IMR-90 (cell line): Measurements from ENCODE around the gene PHLDB1. TPM values are rescaled to one million over a fixed set of nuclear protein-coding genes. Genes with fewer than 3 reads are reported as not detected.
A peak's percentile ranks its signal among the peaks of the same experiment; 100 is the strongest.

Experiments
- ATAC-seq: fragments of 200-7000 bp; cut with Tn5 transposase; 2 replicates; pipeline ENCODE4 v1.9.1; 2020; ENCODE audit warnings: low read depth, mild to moderate bottlenecking, moderate library complexity
- BruUV-seq: library from RNA; stranded (reverse); fragments of 400-500 nt; replicated peaks from 2 replicates; lab custom pipeline; 2021; lab: Mats Ljungman, UMichigan
- CTCF ChIA-PET: fragments of 300-600 bp; formaldehyde crosslinking; extraction: SDS; loops from one replicate; lab custom pipeline; 2021; ENCODE audit warnings: antibody characterized with exemption; lab: Yijun Ruan, JAX
- POLR2A ChIA-PET: fragments of 300-600 bp; sonication (Branson Sonifier 250); formaldehyde crosslinking; loops from one replicate; lab custom pipeline; 2022; ENCODE audit warnings: antibody characterized with exemption; ENCODE audit not compliant: unreplicated experiment; lab: Charles Lee
- DNase-seq: peaks from one replicate; pipeline ENCODE4 v3.0.0; 2013
- H2AFZ ChIP-seq: replicated peaks from 2 replicates; pipeline ENCODE3; 2013; ENCODE audit warnings: low read length, mild to moderate bottlenecking; ENCODE audit not compliant: poor library complexity
- H2AK5ac ChIP-seq: 2 replicates; pipeline ENCODE4 v1.6.1; 2013; ENCODE audit warnings: low read depth, low read length, inconsistent platforms
- H2AK9ac ChIP-seq: replicated peaks from 2 replicates; pipeline ENCODE3; 2013; ENCODE audit warnings: mild to moderate bottlenecking, low read depth, low read length, moderate library complexity; ENCODE audit not compliant: poor library complexity
- H2BK120ac ChIP-seq: 2 replicates; pipeline ENCODE4 v1.6.1; 2013; ENCODE audit warnings: low read depth, low read length, inconsistent platforms
- H2BK15ac ChIP-seq: 3 replicates; pipeline ENCODE4 v1.6.1; 2013; ENCODE audit warnings: low read depth, low read length, inconsistent platforms
- H2BK20ac ChIP-seq: 2 replicates; pipeline ENCODE4 v1.6.1; 2013; ENCODE audit warnings: low read depth, mild to moderate bottlenecking, inconsistent platforms, low read length, moderate library complexity
- H2BK5ac ChIP-seq: 2 replicates; pipeline ENCODE4 v1.6.1; 2013; ENCODE audit warnings: mild to moderate bottlenecking, low read depth, low read length, inconsistent platforms; ENCODE audit not compliant: poor library complexity, severe bottlenecking
- H3K14ac ChIP-seq: replicated peaks from 2 replicates; pipeline ENCODE4 v1.6.1; 2013; ENCODE audit warnings: low read depth, low read length, inconsistent platforms
- H3K18ac ChIP-seq: 2 replicates; pipeline ENCODE4 v1.6.1; 2013; ENCODE audit warnings: low read depth, low read length, control low read depth
- H3K23ac ChIP-seq: 2 replicates; pipeline ENCODE4 v1.6.1; 2013; ENCODE audit warnings: low read depth, low read length, inconsistent platforms
- H3K27ac ChIP-seq: 2 replicates; pipeline ENCODE4 v1.5.1; 2013; ENCODE audit warnings: mild to moderate bottlenecking, control low read depth, low read length; ENCODE audit not compliant: insufficient read depth
- H3K27me3 ChIP-seq: 2 replicates; pipeline ENCODE4 v1.6.1; 2013; ENCODE audit warnings: low read length; ENCODE audit not compliant: control insufficient read depth, insufficient read depth
- H3K36me3 ChIP-seq: 2 replicates; pipeline ENCODE4 v1.6.1; 2013; ENCODE audit warnings: low read length, mixed read lengths; ENCODE audit not compliant: control insufficient read depth, insufficient read depth
- H3K4ac ChIP-seq: 2 replicates; pipeline ENCODE4 v1.6.1; 2013; ENCODE audit warnings: low read depth, low read length, inconsistent platforms
- H3K4me1 ChIP-seq: 2 replicates; pipeline ENCODE4 v1.6.1; 2013; ENCODE audit warnings: low read length, mixed read lengths; ENCODE audit not compliant: control insufficient read depth, insufficient read depth
- H3K4me2 ChIP-seq: 2 replicates; pipeline ENCODE4 v1.6.1; 2013; ENCODE audit warnings: low read depth, mild to moderate bottlenecking, control low read depth, low read length, moderate library complexity
- H3K4me3 ChIP-seq: 2 replicates; pipeline ENCODE4 v1.5.1; 2013; ENCODE audit warnings: low read depth, mild to moderate bottlenecking, control low read depth, low read length, moderate library complexity; ENCODE audit not compliant: insufficient read depth
- H3K56ac ChIP-seq: 2 replicates; pipeline ENCODE4 v1.6.1; 2013; ENCODE audit warnings: low read length, inconsistent platforms; ENCODE audit not compliant: insufficient read depth; ENCODE audit errors: extremely low read depth
- H3K79me1 ChIP-seq, 2 experiments: 2 replicates each; pipeline ENCODE4 v1.6.1; 2013; ENCODE audit warnings: low read length in 2 of 2, inconsistent platforms in 1 of 2, low read depth in 1 of 2
- H3K9ac ChIP-seq: 2 replicates; pipeline ENCODE4 v1.6.1; 2013; ENCODE audit warnings: low read depth, low read length, control low read depth
- H3K9me1 ChIP-seq: 2 replicates; pipeline ENCODE4 v1.6.1; 2013; ENCODE audit warnings: low read length, inconsistent platforms; ENCODE audit not compliant: insufficient read depth
- H3K9me3 ChIP-seq: 2 replicates; pipeline ENCODE4 v1.6.1; 2013; ENCODE audit warnings: low read length; ENCODE audit not compliant: control insufficient read depth, insufficient read depth
- H4K20me1 ChIP-seq: 2 replicates; pipeline ENCODE4 v1.6.1; 2013; ENCODE audit warnings: low read length, inconsistent platforms; ENCODE audit not compliant: insufficient read depth
- H4K5ac ChIP-seq: 2 replicates; pipeline ENCODE4 v1.6.1; 2013; ENCODE audit warnings: mild to moderate bottlenecking, low read depth, low read length, control low read depth
- H4K8ac ChIP-seq, 2 experiments: 2 replicates each; pipeline ENCODE4 v1.6.1; 2013; ENCODE audit warnings: low read depth in 2 of 2, low read length in 2 of 2, control low read depth in 1 of 2, inconsistent platforms in 1 of 2
- H4K91ac ChIP-seq: 2 replicates; pipeline ENCODE4 v1.6.1; 2013; ENCODE audit warnings: low read depth, low read length, inconsistent platforms; ENCODE audit not compliant: insufficient read depth
- BHLHE40 ChIP-seq: fragments of 150-350 bp; IDR thresholded peaks from 2 replicates; pipeline ENCODE4 v1.6.1; 2016; ENCODE audit warnings: mild to moderate bottlenecking, low read depth, low read length
- CEBPB ChIP-seq: IDR thresholded peaks from 2 replicates; pipeline ENCODE4 v1.6.1; 2012; ENCODE audit warnings: low read depth, low read length, improper control_type of control experiment
- CHD1 ChIP-seq: IDR thresholded peaks from 2 replicates; pipeline ENCODE4 v1.6.1; 2012; ENCODE audit warnings: low read depth, low read length, improper control_type of control experiment
- FOS ChIP-seq: fragments of 150-350 bp; IDR thresholded peaks from 2 replicates; pipeline ENCODE4 v1.6.1; 2016; ENCODE audit warnings: low read depth, low read length
- MAFK ChIP-seq: IDR thresholded peaks from 2 replicates; pipeline ENCODE4 v1.6.1; 2012; ENCODE audit warnings: low read depth, low read length, improper control_type of control experiment
- MAZ ChIP-seq: IDR thresholded peaks from 2 replicates; pipeline ENCODE4 v1.6.1; 2012; ENCODE audit warnings: low read depth, mild to moderate bottlenecking, low read length, improper control_type of control experiment, moderate library complexity, borderline replicate concordance
- MXI1 ChIP-seq: IDR thresholded peaks from 2 replicates; pipeline ENCODE4 v1.6.1; 2012; ENCODE audit warnings: low read depth, mild to moderate bottlenecking, low read length, moderate library complexity, borderline replicate concordance
- NFE2L2 ChIP-seq: fragments of 150-350 bp; IDR thresholded peaks from 2 replicates; pipeline ENCODE4 v1.6.1; 2016; ENCODE audit warnings: low read depth, mild to moderate bottlenecking, low read length
- POLR2A ChIP-seq: IDR thresholded peaks from 2 replicates; pipeline ENCODE4 v1.6.1; 2012; ENCODE audit warnings: mild to moderate bottlenecking, low read depth, low read length
- RAD21 ChIP-seq: IDR thresholded peaks from 2 replicates; pipeline ENCODE4 v1.6.1; 2012; ENCODE audit warnings: low read length, improper control_type of control experiment
- RCOR1 ChIP-seq: IDR thresholded peaks from 2 replicates; pipeline ENCODE4 v1.6.1; 2012; ENCODE audit warnings: mild to moderate bottlenecking, low read length, improper control_type of control experiment; ENCODE audit not compliant: insufficient replicate concordance
- RFX5 ChIP-seq: IDR thresholded peaks from 2 replicates; pipeline ENCODE4 v1.8.0; 2012; ENCODE audit warnings: low read depth, mild to moderate bottlenecking, low read length, moderate library complexity
- SMC3 ChIP-seq: fragments of 150-350 bp; IDR thresholded peaks from 2 replicates; pipeline ENCODE4 v1.6.1; 2016; ENCODE audit warnings: low read depth, mild to moderate bottlenecking, antibody characterized with exemption, low read length, moderate library complexity
- WGBS, 2 experiments: methylation state at CpG; one replicate each; pipeline versions ENCODE4 v1.1.5 to v1.1.7; 2013; ENCODE audit warnings: missing lambda C conversion rate in 2 of 2; ENCODE audit not compliant: insufficient read length in 1 of 2; ENCODE audit errors: extremely low coverage in 2 of 2; 5-methylcytosine and 5-hydroxymethylcytosine counted together
- dilution Hi-C: fragments of 300-500 bp; cut with HindIII; formaldehyde crosslinking; loops from one replicate; pipeline ENCODE4 v1.14.3; 2018; ENCODE audit warnings: low sequenced_read_pairs; ENCODE audit not compliant: unreplicated experiment
- in situ Hi-C: fragments of 300-500 bp; cut with MboI; formaldehyde crosslinking; loops from 3 replicates; pipeline ENCODE4 v1.14.3; 2019; ENCODE audit warnings: low sequenced_read_pairs, inconsistent platforms, mixed read lengths
- intact Hi-C: fragments of 100-400 bp; cut with micrococcal nuclease; formaldehyde crosslinking; loops from 2 replicates; pipeline ENCODE4 v1.10.0; 2022
- polyA plus RNA-seq, 3 experiments: library from polyadenylated mRNA; depleted of rRNA; stranded (reverse); fragments of >200 nt; gene quantifications; 2 replicates each; pipeline ENCODE4 v1.2.3, GENCODE V29; 2012; ENCODE audit warnings: low replicate concordance in 1 of 3
- total RNA-seq: library from RNA; depleted of rRNA; stranded (reverse); fragments of >200 nt; gene quantifications from 2 replicates; pipeline ENCODE4 v1.2.3, GENCODE V29; 2012
- TF ChIP-seq, protein P1 (sequence below): fragments of 150-350 bp; IDR thresholded peaks from 2 replicates; pipeline ENCODE4 v1.6.1; 2016; ENCODE audit warnings: low read depth, mild to moderate bottlenecking, low read length, moderate library complexity, borderline replicate concordance
- TF ChIP-seq, protein P2 (sequence below): conservative IDR thresholded peaks from 2 replicates; pipeline ENCODE4 v1.5.1; 2012; ENCODE audit warnings: mild to moderate bottlenecking, low read depth, low read length, improper control_type of control experiment

Gene PHLDB1
- total and polyA plus RNA-seq, 2 of the 4 experiments (the other 2 are of a cell fraction), result 40.0 to 90.4 TPM

DNA sequence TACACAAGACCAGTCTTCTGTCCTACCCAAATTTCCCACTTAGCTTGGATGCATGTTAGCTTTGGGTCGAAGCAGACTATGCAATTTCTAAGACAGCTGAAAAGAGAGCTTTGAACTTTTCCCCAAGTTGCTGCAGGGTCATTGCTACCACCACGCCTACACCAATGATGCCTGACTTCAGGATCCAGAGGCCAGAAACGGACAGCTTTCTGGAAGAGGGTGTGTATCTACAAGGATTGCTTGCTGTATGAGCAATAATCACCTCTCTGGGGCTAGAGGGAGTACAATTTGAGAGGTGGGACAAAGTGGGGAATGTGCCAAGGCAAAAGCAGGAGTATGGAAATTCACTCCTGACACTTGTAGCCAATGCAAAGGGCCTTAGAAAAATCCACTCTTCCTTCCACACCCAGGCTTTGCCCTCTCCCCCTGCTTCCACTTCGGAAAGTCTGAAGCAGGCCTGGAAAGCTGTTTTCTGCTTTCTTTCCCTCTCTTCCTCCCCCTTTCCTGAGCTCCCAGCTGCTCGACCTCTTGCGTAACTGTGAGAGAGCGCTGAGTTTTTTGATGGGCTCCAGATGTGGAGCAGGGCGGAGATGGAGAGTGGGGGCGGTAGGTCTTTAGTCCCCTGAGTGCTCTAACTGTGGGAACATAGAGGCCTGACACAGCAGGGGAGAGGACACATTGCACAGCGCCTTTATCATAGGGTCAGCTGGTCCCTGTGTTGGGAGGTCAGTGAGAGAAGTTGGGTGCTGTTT is 2.1 kb upstream of the PHLDB1 start:
- POLR2A ChIA-PET, result interaction anchor here (1.0 kb wide), 1 partner anchor 14 kb away, joined by 4 read pairs; no protein-coding TSS in a partner anchor
- Histone ChIP-seq H3K4me2 (peak overlapping the region; percentile 51), H3K14ac (peak overlapping the region; percentile 73), H2BK15ac (peak overlapping the region; percentile 60; the same call in 1 of the 3 replicates), H3K9me3 (no peaks in the 10 kb centered on the region), H3K27me3 (no peaks in the 10 kb centered on the region), H2AK9ac (peak overlapping the region; percentile 11), H4K5ac (peak overlapping the region; percentile 4; the same call in 1 of the 2 replicates), H3K23ac (peak overlapping the region; percentile 80), H2AFZ (peak overlapping the region; percentile 67), H2BK5ac (peak overlapping the region; percentile 61), H2BK120ac (peak overlapping the region; percentile 54), H2AK5ac (peak overlapping the region; percentile 85), H3K9me1 (peaks cover 25% of the 10 kb centered on the region), H3K4ac (peak overlapping the region; percentile 72), H3K27ac (peak overlapping the region; percentile 74), H3K18ac (peak overlapping the region; percentile 40), H3K56ac (peak overlapping the region; percentile 7; the same call in 1 of the 2 replicates), H3K36me3 (peaks cover 17% of the 10 kb centered on the region), H4K8ac (peak overlapping the region in 1 of 2 experiments; percentile 64; a peak in 1 of 4 replicates), H3K4me1 (peaks cover 35% of the 10 kb centered on the region), H4K20me1 (peaks cover 9% of the 10 kb centered on the region), H3K4me3 (no peak overlapping the region), H4K91ac (peak overlapping the region; percentile 10), H3K79me1 (peaks cover 11 to 46% of the 10 kb centered on the region in 2 experiments; a peak in 3 of 4 replicates), H2BK20ac (peak overlapping the region; percentile 19), H3K9ac (peak overlapping the region; percentile 26)
- no CpG with 5 or more reads among the region's 10 CpGs for WGBS, 2 experiments
- dilution Hi-C loops (no loop called here), in situ Hi-C loops (no loop called here), intact Hi-C loops (loop anchor here (5.0 kb wide), 1 partner anchor 52 kb away; no protein-coding TSS in a partner anchor)
- CTCF ChIA-PET, result interaction anchor here (0.6 to 1.8 kb wide), 3 partner anchors 10 to 173 kb away, joined by 3 to 6 read pairs (median 4); no protein-coding TSS in a partner anchor
- ATAC-seq, result peak; percentile 10
- peak; percentile 94 for DNase-seq
- BruUV-seq, result no TSS peak
- TF ChIP-seq MAZ (peak; percentile 68; the same call in 1 of the 2 replicates), CEBPB (peak; percentile 99), MXI1 (no peak), FOS (peak; percentile 18; the same call in 1 of the 2 replicates), BHLHE40 (no peak), CHD1 (no peak), RCOR1 (peak; percentile 94), RFX5 (no peak), SMC3 (no peak), NFE2L2 (no peak), POLR2A (peak; percentile 75), RAD21 (no peak), MAFK (no peak)
- TF ChIP-seq, protein P1, sequence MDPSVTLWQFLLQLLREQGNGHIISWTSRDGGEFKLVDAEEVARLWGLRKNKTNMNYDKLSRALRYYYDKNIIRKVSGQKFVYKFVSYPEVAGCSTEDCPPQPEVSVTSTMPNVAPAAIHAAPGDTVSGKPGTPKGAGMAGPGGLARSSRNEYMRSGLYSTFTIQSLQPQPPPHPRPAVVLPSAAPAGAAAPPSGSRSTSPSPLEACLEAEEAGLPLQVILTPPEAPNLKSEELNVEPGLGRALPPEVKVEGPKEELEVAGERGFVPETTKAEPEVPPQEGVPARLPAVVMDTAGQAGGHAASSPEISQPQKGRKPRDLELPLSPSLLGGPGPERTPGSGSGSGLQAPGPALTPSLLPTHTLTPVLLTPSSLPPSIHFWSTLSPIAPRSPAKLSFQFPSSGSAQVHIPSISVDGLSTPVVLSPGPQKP, result no peak
- TF ChIP-seq, protein P2, sequence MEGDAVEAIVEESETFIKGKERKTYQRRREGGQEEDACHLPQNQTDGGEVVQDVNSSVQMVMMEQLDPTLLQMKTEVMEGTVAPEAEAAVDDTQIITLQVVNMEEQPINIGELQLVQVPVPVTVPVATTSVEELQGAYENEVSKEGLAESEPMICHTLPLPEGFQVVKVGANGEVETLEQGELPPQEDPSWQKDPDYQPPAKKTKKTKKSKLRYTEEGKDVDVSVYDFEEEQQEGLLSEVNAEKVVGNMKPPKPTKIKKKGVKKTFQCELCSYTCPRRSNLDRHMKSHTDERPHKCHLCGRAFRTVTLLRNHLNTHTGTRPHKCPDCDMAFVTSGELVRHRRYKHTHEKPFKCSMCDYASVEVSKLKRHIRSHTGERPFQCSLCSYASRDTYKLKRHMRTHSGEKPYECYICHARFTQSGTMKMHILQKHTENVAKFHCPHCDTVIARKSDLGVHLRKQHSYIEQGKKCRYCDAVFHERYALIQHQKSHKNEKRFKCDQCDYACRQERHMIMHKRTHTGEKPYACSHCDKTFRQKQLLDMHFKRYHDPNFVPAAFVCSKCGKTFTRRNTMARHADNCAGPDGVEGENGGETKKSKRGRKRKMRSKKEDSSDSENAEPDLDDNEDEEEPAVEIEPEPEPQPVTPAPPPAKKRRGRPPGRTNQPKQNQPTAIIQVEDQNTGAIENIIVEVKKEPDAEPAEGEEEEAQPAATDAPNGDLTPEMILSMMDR, result no peak
